GM23338 (cell line): ENCODE data around the gene FLNC. TPM values are rescaled to one million over a fixed set of nuclear protein-coding genes. Genes with fewer than 3 reads are reported as not detected.

Source experiments
- ATAC-seq: fragments of 200-7000 bp; cut with Tn5 transposase; 3 replicates; pipeline ENCODE4 v1.9.1; 2020
- DNase-seq: peaks from one replicate; pipeline ENCODE4 v3.0.0-alpha.2; 2015; ENCODE audit warnings: low spot score
- H2AFZ ChIP-seq: fragments of 200-600 bp; sonication (generic); 2 replicates; pipeline ENCODE4 v1.8.0; 2016; ENCODE audit warnings: antibody characterized with exemption, mild to moderate bottlenecking, moderate library complexity
- H3F3A ChIP-seq: fragments of 200-600 bp; sonication (generic); replicated peaks from 2 replicates; pipeline ENCODE4 v1.8.0; 2017; ENCODE audit warnings: antibody characterized with exemption, mixed run types, low read depth
- H3K27ac ChIP-seq: fragments of 200-600 bp; sonication (generic); 2 replicates; pipeline ENCODE4 v1.6.1; 2016; ENCODE audit warnings: low read depth
- H3K27me3 ChIP-seq: fragments of 200-600 bp; sonication (generic); 2 replicates; pipeline ENCODE4 v1.8.0; 2016; ENCODE audit warnings: mild to moderate bottlenecking, mixed run types, moderate library complexity; ENCODE audit not compliant: insufficient read depth
- H3K36me3 ChIP-seq: fragments of 200-600 bp; sonication (generic); 2 replicates; pipeline ENCODE4 v1.8.0; 2016; ENCODE audit warnings: mild to moderate bottlenecking; ENCODE audit not compliant: insufficient read depth
- H3K4me1 ChIP-seq: fragments of 200-600 bp; sonication (generic); 2 replicates; pipeline ENCODE4 v1.8.0; 2016; ENCODE audit warnings: mild to moderate bottlenecking, moderate library complexity; ENCODE audit not compliant: insufficient read depth
- H3K4me2 ChIP-seq: fragments of 200-600 bp; sonication (generic); 2 replicates; pipeline ENCODE4 v1.7.1; 2017; ENCODE audit warnings: mixed run types
- H3K4me3 ChIP-seq: fragments of 200-600 bp; sonication (generic); 2 replicates; pipeline ENCODE4 v1.6.1; 2016; ENCODE audit warnings: mixed run types
- H3K79me2 ChIP-seq: fragments of 200-600 bp; sonication (generic); replicated peaks from 2 replicates; pipeline ENCODE4 v1.8.0; 2017; ENCODE audit warnings: mild to moderate bottlenecking; ENCODE audit not compliant: insufficient read depth
- H3K9me2 ChIP-seq: fragments of 200-600 bp; sonication (generic); 2 replicates; pipeline ENCODE4 v1.8.0; 2017; ENCODE audit not compliant: insufficient read depth
- H4K20me1 ChIP-seq: fragments of 200-600 bp; sonication (generic); replicated peaks from 2 replicates; pipeline ENCODE4 v1.8.0; 2017; ENCODE audit warnings: mild to moderate bottlenecking; ENCODE audit not compliant: insufficient read depth
- H3K27ac Mint-ChIP-seq: 2 replicates; pipeline ENCODE4 v1.8.0; 2020; ENCODE audit warnings: inconsistent platforms, mild to moderate bottlenecking, moderate library complexity, mixed read lengths
- H3K27me3 Mint-ChIP-seq: 3 replicates; pipeline ENCODE4 v1.8.0; 2022; ENCODE audit warnings: low read depth, mild to moderate bottlenecking, moderate library complexity, mixed read lengths, inconsistent platforms; ENCODE audit not compliant: insufficient read depth, poor library complexity
- H3K36me3 Mint-ChIP-seq: 3 replicates; pipeline ENCODE4 v1.8.0; 2021; ENCODE audit warnings: low read depth, mild to moderate bottlenecking, inconsistent platforms, moderate library complexity, mixed read lengths
- H3K4me1 Mint-ChIP-seq: 3 replicates; pipeline ENCODE4 v1.8.0; 2020; ENCODE audit warnings: mild to moderate bottlenecking, inconsistent platforms, mixed read lengths
- H3K4me3 Mint-ChIP-seq: 3 replicates; pipeline ENCODE4 v1.8.0; 2021; ENCODE audit warnings: moderate library complexity, mild to moderate bottlenecking, inconsistent platforms, mixed read lengths
- H3K9me3 Mint-ChIP-seq: 3 replicates; pipeline ENCODE4 v1.8.0; 2020; ENCODE audit warnings: moderate library complexity, mild to moderate bottlenecking, inconsistent platforms, mixed read lengths
- CREB1 ChIP-seq: fragments of 250-450 bp; sonication (Bioruptor Pico); IDR thresholded peaks from 2 replicates; pipeline ENCODE4 v1.5.0; 2020; ENCODE audit warnings: low read depth, mild to moderate bottlenecking, moderate library complexity
- CTCF ChIP-seq, 2 experiments: fragments of 200-600 bp in 1 of 2; sonication (generic) in 1 of 2; conservative IDR thresholded peaks; 2 replicates each; pipeline versions ENCODE4 v1.5.1 to v1.6.1; 2016 to 2017; ENCODE audit warnings: antibody characterized with exemption in 2 of 2, low read depth in 2 of 2, mild to moderate bottlenecking in 2 of 2, moderate library complexity in 1 of 2
- ETS1 ChIP-seq: IDR thresholded peaks from 2 replicates; pipeline ENCODE4 v1.6.1; 2016; ENCODE audit warnings: antibody characterized with exemption
- EZH2 ChIP-seq: fragments of 200-600 bp; sonication (generic); IDR thresholded peaks from one replicate; pipeline ENCODE4 v1.8.0; 2017; ENCODE audit warnings: antibody characterized with exemption, mild to moderate bottlenecking, low read depth; ENCODE audit not compliant: unreplicated experiment
- EZH2phosphoT487 ChIP-seq: fragments of 200-600 bp; sonication (generic); IDR thresholded peaks from one replicate; pipeline ENCODE4 v1.8.1; 2018; ENCODE audit warnings: antibody characterized with exemption; ENCODE audit not compliant: unreplicated experiment
- JUNB ChIP-seq: IDR thresholded peaks from one replicate; pipeline ENCODE4 v1.6.1; 2016; ENCODE audit warnings: antibody characterized with exemption; ENCODE audit not compliant: unreplicated experiment
- POLR2AphosphoS5 ChIP-seq: IDR thresholded peaks from 2 replicates; pipeline ENCODE4 v1.6.1; 2016; ENCODE audit warnings: antibody characterized with exemption, low read depth
- REST ChIP-seq: IDR thresholded peaks from one replicate; pipeline ENCODE4 v1.6.1; 2018; ENCODE audit warnings: antibody characterized with exemption; ENCODE audit not compliant: unreplicated experiment
- ZNF114 ChIP-seq: fragments of 250-450 bp; sonication (Bioruptor Pico); IDR thresholded peaks from 2 replicates; pipeline ENCODE4 v1.5.0; 2020; ENCODE audit warnings: mild to moderate bottlenecking, moderate library complexity
- ZNF331 ChIP-seq: fragments of 250-450 bp; sonication (Bioruptor Pico); IDR thresholded peaks from 2 replicates; pipeline ENCODE4 v1.5.0; 2020; ENCODE audit warnings: low read depth, mild to moderate bottlenecking, moderate library complexity
- ZNF462 ChIP-seq: fragments of 250-450 bp; sonication (Bioruptor Pico); IDR thresholded peaks from 2 replicates; pipeline ENCODE4 v1.5.0; 2020; ENCODE audit warnings: mild to moderate bottlenecking, moderate library complexity
- polyA plus RNA-seq: library from polyadenylated mRNA; unstranded; fragments of >200 nt; fragmentation: Nextera tagmentation; extraction: Ambion mirVana; gene quantifications from 2 replicates; pipeline ENCODE4 v1.2.1, GENCODE V29; 2016
- total RNA-seq: library from RNA; depleted of rRNA; stranded (reverse); fragments of >200 nt; shearing (Covaris generic); gene quantifications from 2 replicates; pipeline ENCODE4 v1.2.3, GENCODE V29; 2014

Gene FLNC
- total and polyA plus RNA-seq, 2 experiments from 2014 or later = 0.65 to 11.8 TPM

GRCh38 chr7:128906766-128907559 is 76.8 kb downstream of the FLNC start:
- H4K20me1 ChIP-seq = no peaks in the 10 kb centered on the region
- H3K9me2 ChIP-seq = no peaks in the 10 kb centered on the region
- H3K36me3 ChIP-seq = no peaks in the 10 kb centered on the region
- TF ChIP-seq ZNF462 (CRISPR knock-in tag) (no peak), JUNB (no peak), POLR2AphosphoS5 (no peak), ZNF331 (no peak), CTCF (conservative IDR thresholded peaks at IDR 0.05; ENCODE audit: low read depth in 2 of 2) (no peak), CREB1 (CRISPR knock-in tag) (no peak), EZH2 (no peak), REST (no peak), EZH2phosphoT487 (no peak), ETS1 (no peak), ZNF114 (CRISPR knock-in tag) (no peak)
- peaks cover 18% of the 10 kb centered on the region for H3K4me1 ChIP-seq
- DNase-seq = no peak
- H3K4me1 Mint-ChIP-seq = peaks cover 23% of the 10 kb centered on the region
- no peaks in the 10 kb centered on the region for H3K9me3 Mint-ChIP-seq
- H3K27me3 Mint-ChIP-seq = peaks cover 33% of the 10 kb centered on the region
- H3K4me2 ChIP-seq = no peak overlapping the region
- no peak for ATAC-seq
- no peak overlapping the region for H2AFZ ChIP-seq
- H3K27ac Mint-ChIP-seq = no peak overlapping the region
- H3K79me2 ChIP-seq = no peaks in the 10 kb centered on the region
- peaks cover 46% of the 10 kb centered on the region for H3K27me3 ChIP-seq
- H3K4me3 Mint-ChIP-seq = no peak overlapping the region
- no peak overlapping the region for H3K4me3 ChIP-seq
- H3K36me3 Mint-ChIP-seq = no peaks in the 10 kb centered on the region; the same call in 2 of the 3 replicates
- H3K27ac ChIP-seq = no peak overlapping the region
- H3F3A ChIP-seq = peaks cover 4% of the 10 kb centered on the region
